Uterus (tissue), 2 donors: Measurements from ENCODE around the gene TRNT1.

ENCODE experiments used
- POLR2A ChIP-seq, 2 donors: fragments of 450-650 bp; IDR thresholded peaks; one replicate each; pipeline ENCODE4 v1.6.1; 2016; ENCODE audit warnings: antibody characterized with exemption in 2 of 2, mild to moderate bottlenecking in 1 of 2, moderate library complexity in 1 of 2
- TF ChIP-seq, protein P1 (sequence below), 4 experiments: fragments of 200-600 bp in 2 of 4; fragments of 450-650 bp in 2 of 4; sonication (generic) in 2 of 4; IDR thresholded peaks; one replicate each; pipeline ENCODE4 v1.5.1; 2016 to 2019; ENCODE audit warnings: antibody characterized with exemption in 4 of 4, mild to moderate bottlenecking in 2 of 4, moderate library complexity in 1 of 4

DNA sequence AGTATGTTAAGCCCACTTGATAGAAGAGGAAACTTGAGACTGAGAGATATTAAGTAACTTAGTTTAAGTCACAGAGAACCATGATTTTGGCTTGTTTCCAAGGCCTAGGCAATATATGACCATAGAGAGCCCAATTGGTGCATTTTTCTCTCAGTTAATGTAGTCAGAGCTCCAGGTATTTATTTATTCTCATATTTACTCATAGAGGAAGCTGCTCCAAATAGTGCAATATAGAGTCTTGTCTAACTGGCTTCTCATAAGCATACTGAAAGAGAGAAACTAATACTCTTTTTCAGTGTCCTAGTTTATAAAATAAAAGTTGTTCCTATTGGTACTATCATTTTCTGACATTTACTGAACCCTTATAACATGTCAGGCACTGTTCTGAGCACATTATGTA lies 15.2 kb downstream of the TRNT1 start:
- no peak for TF ChIP-seq POLR2A (IDR thresholded peaks at IDR 0.05)
- TF ChIP-seq, protein P1, sequence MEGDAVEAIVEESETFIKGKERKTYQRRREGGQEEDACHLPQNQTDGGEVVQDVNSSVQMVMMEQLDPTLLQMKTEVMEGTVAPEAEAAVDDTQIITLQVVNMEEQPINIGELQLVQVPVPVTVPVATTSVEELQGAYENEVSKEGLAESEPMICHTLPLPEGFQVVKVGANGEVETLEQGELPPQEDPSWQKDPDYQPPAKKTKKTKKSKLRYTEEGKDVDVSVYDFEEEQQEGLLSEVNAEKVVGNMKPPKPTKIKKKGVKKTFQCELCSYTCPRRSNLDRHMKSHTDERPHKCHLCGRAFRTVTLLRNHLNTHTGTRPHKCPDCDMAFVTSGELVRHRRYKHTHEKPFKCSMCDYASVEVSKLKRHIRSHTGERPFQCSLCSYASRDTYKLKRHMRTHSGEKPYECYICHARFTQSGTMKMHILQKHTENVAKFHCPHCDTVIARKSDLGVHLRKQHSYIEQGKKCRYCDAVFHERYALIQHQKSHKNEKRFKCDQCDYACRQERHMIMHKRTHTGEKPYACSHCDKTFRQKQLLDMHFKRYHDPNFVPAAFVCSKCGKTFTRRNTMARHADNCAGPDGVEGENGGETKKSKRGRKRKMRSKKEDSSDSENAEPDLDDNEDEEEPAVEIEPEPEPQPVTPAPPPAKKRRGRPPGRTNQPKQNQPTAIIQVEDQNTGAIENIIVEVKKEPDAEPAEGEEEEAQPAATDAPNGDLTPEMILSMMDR (IDR thresholded peaks at IDR 0.05) = no peak
